Stimulated activated effector memory CD8-positive, alpha-beta T cell treated with anti-CD3 and anti-CD28 coated beads, Interleukin-12 subunit alpha, Interleukin-12 subunit beta, amount 100 ng/mL, for 72 hours (primary cell): ENCODE results near the gene KDM4C.
"Not testable (repeated sequence)": the region's sequence is repeated elsewhere in the genome, so short reads cannot be mapped to it uniquely, and the experiment has no call there.

Experiments used
- ATAC-seq: fragments of 150-1000 bp; cut with Tn5 transposase; 2 replicates; pipeline ENCODE4 v1.10.0; 2021
- DNase-seq, 2 donors: peaks; one replicate each; pipeline ENCODE4 v3.0.0; 2021 to 2022; ENCODE audit warnings: low spot score in 2 of 2
- H3K27ac Mint-ChIP-seq: one replicate; pipeline ENCODE4 v1.8.0; 2022; ENCODE audit warnings: mild to moderate bottlenecking, mixed read lengths
- H3K36me3 Mint-ChIP-seq: one replicate; pipeline ENCODE4 v1.8.0; 2022; ENCODE audit warnings: mild to moderate bottlenecking, mixed read lengths
- H3K4me1 Mint-ChIP-seq: one replicate; pipeline ENCODE4 v1.8.0; 2022; ENCODE audit warnings: mixed read lengths
- H3K4me3 Mint-ChIP-seq: one replicate; pipeline ENCODE4 v1.8.0; 2022; ENCODE audit warnings: mild to moderate bottlenecking, mixed read lengths
- H3K9me3 Mint-ChIP-seq: one replicate; pipeline ENCODE4 v1.8.0; 2022; ENCODE audit warnings: mixed read lengths

Gene KDM4C

DNA sequence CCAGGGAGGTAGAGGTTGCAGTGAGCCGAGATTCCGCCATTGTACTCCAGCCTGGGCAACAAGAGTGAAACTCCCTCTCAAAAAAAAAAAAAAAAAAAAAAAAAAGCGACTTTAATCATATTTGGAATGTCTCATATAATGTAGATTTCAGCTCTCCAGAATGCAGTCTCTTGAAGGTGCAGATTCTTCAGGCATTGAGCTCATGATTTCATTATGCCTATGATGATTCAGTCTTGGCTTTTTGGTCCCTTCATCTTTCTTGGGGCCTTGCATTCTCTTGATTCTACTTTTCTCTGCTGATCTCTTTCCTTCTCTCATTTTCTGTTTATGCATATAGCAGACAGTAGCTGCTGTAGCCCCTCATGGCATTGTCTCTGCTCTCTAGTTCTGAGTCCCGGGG is 22.9 kb downstream of the KDM4C start:
- no peak for DNase-seq
- Mint-ChIP-seq H3K4me3 (no peak overlapping the region), H3K4me1 (peaks cover 61% of the 10 kb centered on the region), H3K9me3 (no peaks in the 10 kb centered on the region), H3K27ac (no peak overlapping the region), H3K36me3 (no peaks in the 10 kb centered on the region)
- peak; percentile 13 for ATAC-seq

DNA sequence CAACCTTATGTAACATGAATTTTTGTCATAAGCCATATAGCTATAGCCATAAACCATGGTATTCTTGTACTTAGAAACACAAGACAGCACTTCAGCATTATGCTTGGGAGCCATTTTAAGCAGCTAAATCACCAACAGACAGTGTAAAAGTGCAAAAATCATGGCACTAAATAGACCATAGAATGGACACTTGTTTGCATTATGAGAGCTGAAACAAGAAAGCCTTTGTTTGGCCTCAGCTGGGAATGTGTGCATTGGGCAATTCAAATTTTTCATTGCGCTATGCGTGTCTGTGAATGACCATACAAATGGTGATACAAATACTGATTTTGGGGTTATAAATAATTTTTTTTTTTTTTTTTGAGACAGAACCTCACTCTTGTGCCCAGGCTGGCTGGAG is 23.7 kb downstream of the KDM4C start:
- DNase-seq (no peak), ATAC-seq (no peak)
- no peaks in the 10 kb centered on the region for H3K9me3 Mint-ChIP-seq
- H3K36me3 Mint-ChIP-seq, result no peaks in the 10 kb centered on the region
- peaks cover 66% of the 10 kb centered on the region for H3K4me1 Mint-ChIP-seq
- no peak overlapping the region for H3K4me3 Mint-ChIP-seq
- H3K27ac Mint-ChIP-seq, result no peak overlapping the region

DNA sequence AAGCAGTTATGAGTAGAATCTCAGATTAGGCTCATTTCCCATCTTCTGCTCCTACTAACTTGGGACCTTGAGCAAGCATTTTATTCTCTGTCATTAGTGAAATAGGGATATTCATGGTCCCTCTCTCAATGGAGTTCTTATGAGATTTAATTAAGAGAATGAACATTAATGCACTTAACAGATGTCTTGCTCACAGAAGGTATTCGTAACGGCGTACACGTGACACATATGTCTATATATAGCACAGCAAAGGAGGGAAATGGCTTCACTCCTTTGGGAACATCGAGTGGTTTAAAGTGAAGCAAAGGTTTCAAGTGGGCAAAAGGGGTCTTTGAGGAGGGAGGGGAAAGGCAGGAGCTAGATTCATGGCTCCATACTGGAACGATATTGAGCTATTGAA is 24.6 kb downstream of the KDM4C start:
- ATAC-seq (no peak), DNase-seq (no peak)
- no peak overlapping the region for H3K4me3 Mint-ChIP-seq
- peaks cover 59% of the 10 kb centered on the region for H3K4me1 Mint-ChIP-seq
- H3K9me3 Mint-ChIP-seq, result no peaks in the 10 kb centered on the region
- H3K27ac Mint-ChIP-seq, result peak overlapping the region; percentile 84
- H3K36me3 Mint-ChIP-seq, result no peaks in the 10 kb centered on the region

DNA sequence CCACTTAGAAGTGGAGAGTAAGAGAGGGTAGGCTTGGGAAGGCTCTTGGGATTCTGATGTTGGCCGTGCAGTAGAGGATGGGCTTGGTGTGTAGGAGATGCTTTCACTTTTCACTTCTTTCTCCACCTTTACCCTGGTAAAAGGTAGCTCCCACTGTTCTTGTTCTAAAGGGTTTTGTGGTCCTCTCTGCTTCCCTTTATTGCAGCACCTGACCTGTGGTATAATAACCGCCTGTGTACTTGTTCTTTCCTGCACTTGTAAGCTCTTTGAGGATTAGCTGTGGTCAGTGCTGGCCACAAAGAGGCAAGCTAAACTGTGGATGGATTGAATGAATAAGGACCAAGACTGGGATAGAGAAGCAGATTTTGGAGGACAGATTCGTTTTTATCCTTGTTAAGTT is 25.2 kb downstream of the KDM4C start:
- Mint-ChIP-seq H3K4me1 (peaks cover 61% of the 10 kb centered on the region), H3K27ac (peak overlapping the region; percentile 84), H3K9me3 (no peaks in the 10 kb centered on the region), H3K36me3 (no peaks in the 10 kb centered on the region), H3K4me3 (no peak overlapping the region)
- DNase-seq (no peak), ATAC-seq (no peak)

DNA sequence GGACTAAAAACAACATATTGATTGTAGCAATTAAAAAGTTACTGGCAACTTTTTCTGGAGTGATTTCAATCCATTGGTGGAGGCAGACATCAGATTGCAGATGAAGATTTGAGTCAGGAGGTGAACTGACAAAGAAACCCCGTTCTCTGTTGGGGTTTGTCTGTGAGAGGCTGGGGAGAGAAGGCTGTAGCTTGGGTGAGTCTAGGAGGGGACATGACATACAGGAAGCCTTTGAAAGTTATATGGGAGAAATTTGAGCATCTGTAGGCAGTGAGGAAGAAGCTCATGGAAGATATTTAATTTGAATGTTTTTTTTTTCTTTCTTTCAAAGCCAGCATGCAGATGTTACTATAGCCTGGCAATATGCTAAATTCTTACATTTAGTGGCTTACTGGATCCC is 26.0 kb downstream of the KDM4C start:
- Mint-ChIP-seq H3K27ac (peak overlapping the region; percentile 84), H3K4me1 (peaks cover 68% of the 10 kb centered on the region), H3K9me3 (no peaks in the 10 kb centered on the region), H3K4me3 (no peak overlapping the region), H3K36me3 (no peaks in the 10 kb centered on the region)
- ATAC-seq (no peak), DNase-seq (no peak)

DNA sequence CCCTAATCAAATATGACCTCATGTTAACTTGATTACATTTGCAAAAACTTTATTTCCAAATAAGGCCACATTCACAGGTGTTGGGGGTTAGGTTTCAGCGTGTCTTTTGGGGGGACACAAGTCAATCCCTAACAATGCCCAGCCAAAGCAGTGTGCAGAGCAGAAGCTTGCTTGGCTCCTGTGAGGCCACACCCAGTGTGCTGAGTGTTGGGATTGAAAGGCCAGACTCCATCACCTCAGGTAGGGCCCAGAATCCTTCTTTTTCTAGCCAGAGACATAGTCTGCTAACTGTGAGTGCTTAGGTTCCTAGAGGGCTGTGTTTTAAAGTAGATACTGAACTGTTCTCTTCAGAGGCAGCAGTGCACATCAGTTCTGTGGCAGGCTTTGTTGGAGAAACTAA is 27.9 kb downstream of the KDM4C start:
- H3K4me1 Mint-ChIP-seq, result peaks cover 65% of the 10 kb centered on the region
- H3K9me3 Mint-ChIP-seq, result no peaks in the 10 kb centered on the region
- no peak for ATAC-seq
- H3K4me3 Mint-ChIP-seq, result no peak overlapping the region
- no peaks in the 10 kb centered on the region for H3K36me3 Mint-ChIP-seq
- no peak for DNase-seq
- H3K27ac Mint-ChIP-seq, result no peak overlapping the region

DNA sequence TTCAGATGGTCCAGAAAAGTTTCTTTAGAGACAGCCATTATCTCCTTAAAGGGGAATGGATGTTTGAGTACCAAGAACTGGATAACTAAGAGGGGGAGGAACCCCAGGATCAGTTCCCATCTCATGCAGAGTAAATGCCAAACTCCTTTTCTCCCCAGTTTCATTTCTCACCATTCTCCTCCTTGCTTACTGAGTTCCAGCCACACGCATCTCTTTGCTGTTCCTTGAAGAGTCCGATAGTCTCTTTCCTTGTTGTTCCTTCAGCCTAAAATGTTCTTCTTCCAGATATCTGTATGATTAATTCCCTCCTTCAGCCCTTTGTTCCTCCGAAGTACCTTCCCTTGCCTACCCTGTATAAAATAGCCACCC is 30.0 kb downstream of the KDM4C start:
- ATAC-seq (no peak), DNase-seq (no peak)
- H3K27ac Mint-ChIP-seq, result peak overlapping the region; percentile 60
- H3K4me1 Mint-ChIP-seq, result peaks cover 49% of the 10 kb centered on the region
- peaks cover 3% of the 10 kb centered on the region for H3K36me3 Mint-ChIP-seq
- no peak overlapping the region for H3K4me3 Mint-ChIP-seq
- H3K9me3 Mint-ChIP-seq, result no peaks in the 10 kb centered on the region

DNA sequence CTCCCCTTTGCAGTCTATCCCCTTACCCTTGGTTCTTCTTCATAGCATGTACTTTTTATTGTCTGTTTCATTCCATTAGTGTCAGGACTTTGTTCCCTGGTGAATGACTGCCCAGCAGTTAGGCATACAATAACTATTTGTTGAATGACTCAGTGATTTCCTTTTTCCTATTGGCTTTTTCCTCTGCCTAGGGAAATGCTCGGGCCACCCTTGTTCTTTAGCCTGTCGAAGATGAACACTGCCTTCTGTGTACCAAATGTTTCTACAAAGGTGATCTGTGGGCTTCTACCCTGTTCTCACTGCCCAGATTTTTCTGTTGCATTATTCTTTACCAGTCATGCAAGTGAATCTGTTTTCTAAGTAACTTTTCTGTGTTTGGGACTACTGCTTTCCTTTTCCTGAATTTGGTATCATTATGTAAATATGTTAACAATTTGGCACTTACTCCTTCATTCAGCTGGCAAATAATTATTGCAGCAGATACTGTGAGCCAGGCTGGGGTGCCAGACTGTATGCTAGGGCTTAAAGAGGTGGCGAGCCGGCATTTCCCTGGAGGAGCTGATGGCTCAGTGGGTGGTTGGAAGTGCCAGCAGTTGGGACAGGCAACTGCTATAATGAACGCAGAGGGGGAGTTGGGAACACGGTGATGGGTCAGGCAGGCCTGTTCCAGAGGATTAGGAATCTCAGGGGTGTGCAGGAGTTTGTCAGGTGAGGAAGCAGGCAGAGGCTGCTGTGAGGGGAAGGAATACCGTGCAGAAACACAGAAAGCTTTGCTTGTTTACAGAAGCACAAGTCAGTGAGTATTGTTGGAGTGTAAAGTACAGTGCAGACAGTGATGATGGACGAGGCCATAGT is 30.6 kb downstream of the KDM4C start:
- Mint-ChIP-seq H3K4me3 (no peak overlapping the region), H3K9me3 (no peaks in the 10 kb centered on the region), H3K36me3 (peaks cover 9% of the 10 kb centered on the region), H3K27ac (peak overlapping the region; percentile 60), H3K4me1 (peaks cover 43% of the 10 kb centered on the region)
- DNase-seq (no peak), ATAC-seq (no peak)

DNA sequence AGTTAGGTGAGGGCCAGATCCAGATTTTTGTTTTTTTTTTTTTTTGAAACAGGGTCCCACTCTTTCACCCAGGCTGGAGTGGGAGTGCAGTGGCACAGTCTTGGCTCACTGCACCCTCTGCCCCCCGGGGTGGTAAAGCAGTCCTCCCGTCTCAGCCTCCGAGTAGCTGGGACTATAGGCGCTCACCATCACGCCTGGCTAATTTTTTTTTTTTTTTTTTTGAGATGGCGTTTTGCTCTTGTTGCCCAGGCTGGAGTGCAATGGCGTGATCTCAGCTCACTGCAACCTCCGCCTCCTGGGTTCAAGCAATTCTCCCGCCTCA is 31.2 kb downstream of the KDM4C start:
- H3K4me3 Mint-ChIP-seq, ATAC-seq, H3K9me3 Mint-ChIP-seq, DNase-seq, H3K27ac Mint-ChIP-seq: not testable (repeated sequence)
- peaks cover 15% of the 10 kb centered on the region for H3K36me3 Mint-ChIP-seq
- H3K4me1 Mint-ChIP-seq, result peaks cover 39% of the 10 kb centered on the region

DNA sequence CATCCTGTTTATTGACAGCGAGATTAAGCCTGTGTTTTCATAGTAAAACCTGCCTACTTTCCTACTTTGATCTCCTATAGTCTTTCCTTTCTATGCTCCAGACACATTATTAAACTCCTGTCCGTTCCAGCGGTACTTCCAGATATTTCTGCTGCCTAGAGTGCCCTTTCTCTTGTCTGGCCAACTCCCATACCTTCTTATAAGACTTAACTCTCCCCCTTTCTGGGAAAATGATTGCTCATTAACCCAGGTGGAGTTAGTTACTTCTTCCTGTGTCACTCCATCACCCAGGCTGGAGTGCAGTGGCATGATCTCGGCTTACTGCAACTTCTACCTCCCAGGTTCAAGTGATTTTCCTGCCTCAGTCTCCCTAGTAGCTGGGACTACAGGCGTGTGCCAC is 33.1 kb downstream of the KDM4C start:
- no peak for DNase-seq
- no peak overlapping the region for H3K27ac Mint-ChIP-seq
- H3K9me3 Mint-ChIP-seq, result no peaks in the 10 kb centered on the region
- ATAC-seq, result no peak
- no peak overlapping the region for H3K4me3 Mint-ChIP-seq
- peaks cover 34% of the 10 kb centered on the region for H3K36me3 Mint-ChIP-seq
- peaks cover 28% of the 10 kb centered on the region for H3K4me1 Mint-ChIP-seq

DNA sequence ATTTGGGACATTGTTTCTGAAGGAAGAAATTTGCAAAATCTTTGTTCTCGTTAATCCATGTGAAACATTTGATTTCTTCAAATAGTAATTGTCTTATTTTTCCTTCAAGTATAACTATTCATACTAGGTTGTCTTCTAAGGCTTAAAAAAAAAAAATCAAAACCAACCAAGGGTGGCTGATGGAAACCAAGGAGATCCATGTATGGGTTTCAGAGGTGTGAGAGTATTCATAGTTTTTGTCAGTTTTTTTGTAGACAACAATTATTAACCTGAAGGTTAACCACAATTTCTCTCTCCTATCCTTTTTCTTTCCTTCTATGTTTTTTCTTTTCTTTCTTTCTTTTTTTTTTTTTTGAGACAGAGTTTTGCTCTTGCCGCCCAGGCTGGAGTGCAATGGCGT is 35.4 kb downstream of the KDM4C start:
- ATAC-seq, result no peak
- no peak for DNase-seq
- Mint-ChIP-seq H3K4me1 (peaks cover 15% of the 10 kb centered on the region), H3K36me3 (peaks cover 45% of the 10 kb centered on the region), H3K27ac (no peak overlapping the region), H3K4me3 (no peak overlapping the region), H3K9me3 (no peaks in the 10 kb centered on the region)

DNA sequence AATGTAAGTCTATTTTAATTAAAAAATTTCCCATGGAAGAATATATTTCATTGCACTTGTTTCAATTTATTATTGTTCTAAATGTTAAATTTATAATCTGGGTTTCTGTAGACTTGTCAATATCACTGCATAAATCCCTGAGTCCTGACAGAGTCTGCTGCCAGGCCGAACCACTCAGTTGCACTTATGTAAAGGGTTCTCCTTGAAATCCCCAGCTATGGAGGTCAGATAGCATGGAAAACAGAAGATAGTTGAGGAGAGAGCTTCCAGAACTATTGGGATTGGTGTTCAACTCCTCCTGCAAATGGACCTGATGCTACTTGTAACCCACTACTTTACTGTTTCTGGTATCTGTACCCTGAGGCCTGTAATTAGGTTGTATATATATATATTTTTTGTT is 37.2 kb downstream of the KDM4C start:
- Mint-ChIP-seq H3K9me3 (no peaks in the 10 kb centered on the region), H3K4me1 (peaks cover 13% of the 10 kb centered on the region), H3K4me3 (no peak overlapping the region), H3K36me3 (peaks cover 57% of the 10 kb centered on the region), H3K27ac (no peak overlapping the region)
- DNase-seq (no peak), ATAC-seq (no peak)

DNA sequence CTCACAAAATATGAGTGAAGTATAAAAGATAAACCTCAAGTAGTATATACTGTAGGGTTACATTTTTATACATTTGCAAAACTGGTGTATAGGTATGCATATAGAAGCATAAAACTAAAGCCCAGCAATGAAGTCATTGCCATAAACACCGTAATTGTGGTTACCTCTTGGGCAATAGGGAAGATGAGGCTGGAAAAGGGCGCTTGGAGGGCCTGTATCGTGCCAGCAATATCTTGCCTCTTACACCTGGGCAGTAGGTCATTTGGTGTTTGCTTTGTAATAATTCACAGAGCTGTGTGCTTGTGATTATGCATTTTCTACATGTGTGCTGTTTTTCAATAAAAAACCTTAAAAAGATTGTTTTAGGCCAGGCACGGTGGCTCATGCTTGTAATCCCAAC is 45.2 kb downstream of the KDM4C start:
- no peak overlapping the region for H3K4me3 Mint-ChIP-seq

DNA sequence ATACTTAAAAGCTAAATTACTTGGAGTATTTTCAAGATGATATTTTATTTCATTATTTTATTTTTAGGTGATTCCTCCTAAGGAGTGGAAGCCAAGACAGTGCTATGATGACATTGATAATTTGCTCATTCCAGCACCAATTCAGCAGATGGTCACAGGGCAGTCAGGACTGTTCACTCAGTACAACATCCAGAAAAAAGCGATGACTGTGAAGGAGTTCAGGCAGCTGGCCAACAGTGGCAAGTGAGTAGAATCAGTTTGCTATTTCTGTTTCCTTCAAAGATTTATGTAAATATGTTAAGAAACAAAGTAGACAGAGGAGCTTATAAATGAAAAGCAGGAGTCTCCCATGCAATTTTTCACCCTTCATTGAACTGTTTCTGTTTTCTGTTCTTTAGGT is 47.8 kb downstream of the KDM4C start:
- DNase-seq (no peak), ATAC-seq (no peak)
- H3K4me3 Mint-ChIP-seq, result no peak overlapping the region
- H3K9me3 Mint-ChIP-seq, result no peaks in the 10 kb centered on the region
- H3K4me1 Mint-ChIP-seq, result no peaks in the 10 kb centered on the region
- H3K27ac Mint-ChIP-seq, result no peak overlapping the region
- H3K36me3 Mint-ChIP-seq, result peaks cover 42% of the 10 kb centered on the region

More for the DNA sequence above, 45.2 kb downstream of the KDM4C start:
- no peak for DNase-seq
- H3K36me3 Mint-ChIP-seq, result peaks cover 38% of the 10 kb centered on the region
- H3K9me3 Mint-ChIP-seq, result no peaks in the 10 kb centered on the region
- no peak overlapping the region for H3K27ac Mint-ChIP-seq
- H3K4me1 Mint-ChIP-seq, result peaks cover 6% of the 10 kb centered on the region
- ATAC-seq, result no peak

DNA sequence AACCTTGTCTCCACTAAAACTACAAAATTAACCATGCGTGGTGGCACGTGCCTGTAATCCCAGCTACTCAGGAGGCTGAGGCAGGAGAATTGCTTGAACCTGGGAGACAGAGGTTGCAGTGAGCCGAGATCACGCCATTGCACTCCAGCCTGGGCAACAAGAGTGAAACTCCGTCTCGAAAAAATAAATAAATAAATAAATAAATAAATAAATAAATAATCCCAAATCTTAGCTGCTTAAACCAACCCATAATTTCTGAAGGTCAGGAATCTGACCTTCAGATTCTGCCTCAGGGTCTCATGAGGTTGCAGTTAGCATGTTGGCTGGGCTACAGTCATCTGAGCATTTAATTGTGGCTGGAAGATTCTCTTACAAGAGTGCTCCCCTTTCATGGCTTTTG is 48.5 kb downstream of the KDM4C start:
- not testable (repeated sequence) for DNase-seq, ATAC-seq, H3K4me1 Mint-ChIP-seq, H3K4me3 Mint-ChIP-seq, H3K27ac Mint-ChIP-seq, H3K9me3 Mint-ChIP-seq
- peaks cover 50% of the 10 kb centered on the region for H3K36me3 Mint-ChIP-seq

DNA sequence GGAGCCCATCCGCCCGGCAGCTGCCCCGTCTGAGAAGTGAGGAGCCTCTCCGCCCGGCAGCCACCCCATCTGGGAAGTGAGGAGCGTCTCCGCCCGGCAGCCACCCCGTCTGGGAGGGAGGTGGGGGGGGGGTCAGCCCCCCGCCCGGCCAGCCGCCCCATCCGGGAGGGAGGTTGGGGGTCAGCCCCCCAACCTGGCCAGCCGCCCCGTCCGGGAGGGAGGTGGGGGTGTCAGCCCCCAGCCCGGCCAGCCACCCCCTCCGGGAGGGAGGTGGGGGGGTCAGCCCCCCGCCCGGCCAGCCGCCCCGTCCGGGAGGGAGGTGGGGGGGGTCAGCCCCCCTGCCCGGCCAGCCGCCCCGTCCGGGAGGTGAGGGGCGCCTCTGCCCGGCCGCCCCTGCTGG is 49.9 kb downstream of the KDM4C start:
- not testable (repeated sequence) for H3K27ac Mint-ChIP-seq, DNase-seq, H3K4me1 Mint-ChIP-seq, ATAC-seq, H3K9me3 Mint-ChIP-seq, H3K4me3 Mint-ChIP-seq
- peaks cover 53% of the 10 kb centered on the region for H3K36me3 Mint-ChIP-seq

DNA sequence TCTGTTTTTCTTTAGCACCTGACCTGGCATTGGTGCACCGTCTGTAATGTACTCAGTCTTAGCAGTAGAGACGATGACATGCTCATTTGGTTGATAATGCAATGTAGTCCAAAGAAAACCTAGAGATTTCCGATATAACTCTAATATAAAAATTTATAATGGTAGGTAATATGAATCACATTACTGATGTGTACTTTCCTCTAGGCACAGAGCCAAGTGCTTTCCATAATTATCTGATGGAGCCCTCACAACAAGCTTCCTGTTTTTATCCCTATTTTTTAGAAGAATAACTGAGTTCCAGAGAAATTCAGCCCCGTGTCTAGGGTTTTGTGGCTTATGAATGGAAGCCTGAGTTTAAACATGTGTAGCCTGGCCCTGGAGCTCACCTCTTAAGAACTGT is 53.7 kb downstream of the KDM4C start:
- Mint-ChIP-seq H3K4me3 (no peak overlapping the region), H3K36me3 (peaks cover 58% of the 10 kb centered on the region), H3K9me3 (no peaks in the 10 kb centered on the region), H3K27ac (no peak overlapping the region), H3K4me1 (peaks cover 2% of the 10 kb centered on the region)
- no peak for DNase-seq
- ATAC-seq, result no peak
